Muscle of arm (tissue), 12 donors: Measurements from ENCODE around the gene MEIS2. TPM values are rescaled to one million over a fixed set of nuclear protein-coding genes. Genes with fewer than 3 reads are reported as not detected.

ENCODE experiments used
- DNase-seq: peaks from one replicate; pipeline ENCODE4 v3.0.0-alpha.2; 2013
- polyA plus RNA-seq, 12 donors: library from polyadenylated mRNA; unstranded; fragments of 120-200 nt; gene quantifications; one replicate each; pipeline ENCODE4 v1.2.1, GENCODE V29; 2013; ENCODE audit not compliant: insufficient read length in 12 of 12

The MEIS2 gene
- polyA plus RNA-seq, 12 donors, result 4.3 to 48.6 (median 7.6) TPM; not detected in 1

DNA sequence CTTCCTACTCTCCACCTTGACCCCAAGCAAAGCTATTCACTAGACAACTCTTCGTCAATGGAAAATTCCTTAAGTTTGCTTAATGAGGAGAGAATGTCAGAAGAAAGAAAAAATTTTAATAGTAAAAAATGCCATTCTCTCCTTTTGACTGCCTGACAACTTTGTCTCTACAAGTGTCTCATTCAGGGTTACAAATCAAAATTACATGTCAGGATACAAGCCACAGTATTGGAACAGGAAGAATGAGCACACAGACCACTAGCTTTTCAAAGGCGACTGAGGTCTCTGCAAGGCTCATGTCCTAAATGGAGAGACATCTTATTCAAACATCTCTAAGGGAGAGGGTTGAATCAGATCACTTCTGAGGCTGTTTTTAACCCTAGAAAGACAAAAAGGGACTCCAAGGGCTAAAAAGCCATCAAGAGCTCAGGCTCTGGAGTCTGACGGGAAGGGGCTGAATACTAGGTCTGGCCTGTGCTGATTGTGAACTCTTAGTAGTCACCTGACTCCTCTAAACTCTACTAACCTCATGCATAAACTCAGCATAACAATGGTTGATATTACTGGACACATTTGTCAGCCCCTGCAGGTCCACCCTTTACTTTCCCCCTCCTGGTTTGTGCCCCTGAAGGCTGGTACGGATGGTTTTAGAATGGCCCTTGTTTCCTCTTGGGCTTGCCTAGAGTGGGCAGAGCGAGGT is 12.8 kb upstream of the MEIS2 start:
- no peak for DNase-seq

DNA sequence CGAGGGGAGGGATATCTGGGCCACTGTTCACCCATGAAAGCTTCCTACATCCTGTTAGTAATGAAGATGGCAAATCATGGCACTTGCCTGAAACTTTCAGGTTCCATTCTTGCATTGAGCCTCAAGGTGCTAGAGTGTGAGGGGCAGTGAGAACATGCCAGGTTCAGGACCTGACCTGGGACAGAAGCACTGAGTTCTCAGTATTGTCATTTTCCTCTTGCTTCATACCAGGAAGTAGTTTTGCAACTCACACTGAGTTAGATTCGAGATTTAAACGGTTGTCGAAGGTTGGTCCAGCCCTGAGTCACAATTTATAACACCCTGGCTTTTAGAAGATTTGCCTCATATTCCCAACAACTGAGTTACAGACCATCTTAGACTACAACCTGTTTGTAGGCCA is 11.8 kb upstream of the MEIS2 start:
- DNase-seq, result no peak

DNA sequence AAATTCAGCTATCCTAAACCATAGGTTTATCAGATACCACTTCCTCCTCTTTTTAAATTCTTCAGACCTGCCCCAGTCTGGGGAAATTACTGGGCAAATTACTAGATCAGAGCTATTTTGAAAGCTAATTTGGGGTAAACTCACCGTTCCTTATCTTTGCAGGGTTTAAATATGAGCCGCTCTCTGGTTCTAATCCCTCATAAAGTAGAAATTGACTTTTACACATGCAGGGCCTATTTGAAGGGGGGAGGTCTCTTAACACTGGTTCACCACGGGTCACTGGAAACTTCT is 11.0 kb upstream of the MEIS2 start:
- no peak for DNase-seq

DNA sequence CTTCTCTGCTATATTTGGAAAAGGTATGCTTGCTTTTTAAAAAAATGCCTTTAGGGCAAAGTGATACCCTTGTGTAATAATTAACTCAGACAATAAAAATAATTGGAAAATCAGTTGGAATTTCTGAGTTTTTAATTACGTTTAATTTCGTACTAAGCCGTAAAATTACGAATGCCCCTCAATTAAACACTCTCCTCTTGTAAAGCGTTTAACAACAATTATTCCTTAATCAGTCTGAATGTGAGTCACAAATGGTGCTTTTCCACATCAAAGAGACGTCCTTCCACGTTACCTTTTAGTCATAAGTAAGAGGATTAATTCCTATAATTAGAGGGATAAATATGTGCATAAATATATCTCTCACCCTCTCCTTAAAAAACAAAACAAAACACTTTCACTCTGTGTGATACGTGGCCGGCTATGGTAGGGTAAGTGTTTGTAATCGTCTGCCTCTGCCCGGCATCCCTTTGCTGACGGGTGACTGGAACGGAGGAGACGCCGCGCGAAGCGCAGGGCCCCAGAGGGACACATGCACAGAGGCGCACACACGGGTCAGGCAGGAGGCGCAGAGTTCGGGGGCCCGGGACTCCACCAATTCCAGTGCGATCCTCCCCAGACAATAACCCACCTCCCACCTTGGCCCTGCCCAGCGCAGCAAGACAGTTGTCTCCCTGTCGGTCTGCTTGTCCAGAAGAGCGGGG is 9.7 kb upstream of the MEIS2 start:
- no peak for DNase-seq

DNA sequence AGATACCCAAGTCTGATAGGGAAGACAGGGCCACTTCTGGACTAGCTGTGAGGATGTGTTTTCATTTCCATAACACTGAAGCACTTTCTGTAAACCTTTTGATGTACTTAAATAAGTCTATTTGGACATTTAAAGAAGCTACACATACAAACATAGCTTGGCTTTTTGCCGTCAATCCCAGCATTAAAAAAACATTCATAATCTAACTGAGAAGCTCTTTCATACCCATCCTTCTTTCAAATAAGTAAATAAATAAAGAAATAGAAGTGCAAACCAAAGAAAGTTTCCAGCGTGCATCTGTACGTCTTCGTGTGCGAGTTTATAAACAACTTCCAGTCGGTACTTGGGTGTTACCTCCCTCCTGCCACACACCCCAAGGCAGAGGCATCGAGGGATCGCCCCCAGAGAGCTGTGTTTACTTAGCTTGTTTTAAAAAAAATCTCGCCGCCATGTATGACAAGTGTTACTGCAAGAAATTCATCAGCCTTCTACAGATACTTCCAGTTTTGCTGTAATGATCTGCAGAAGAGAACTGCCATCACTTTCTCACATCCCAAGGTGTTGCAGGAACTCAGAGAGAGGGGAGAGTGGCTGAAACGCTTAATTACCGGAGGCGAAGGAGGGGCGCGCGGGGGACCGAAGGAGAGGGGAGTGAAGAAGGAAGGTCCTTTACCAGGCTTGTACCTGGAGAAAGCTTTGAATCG is 9.0 kb upstream of the MEIS2 start:
- DNase-seq, result no peak

DNA sequence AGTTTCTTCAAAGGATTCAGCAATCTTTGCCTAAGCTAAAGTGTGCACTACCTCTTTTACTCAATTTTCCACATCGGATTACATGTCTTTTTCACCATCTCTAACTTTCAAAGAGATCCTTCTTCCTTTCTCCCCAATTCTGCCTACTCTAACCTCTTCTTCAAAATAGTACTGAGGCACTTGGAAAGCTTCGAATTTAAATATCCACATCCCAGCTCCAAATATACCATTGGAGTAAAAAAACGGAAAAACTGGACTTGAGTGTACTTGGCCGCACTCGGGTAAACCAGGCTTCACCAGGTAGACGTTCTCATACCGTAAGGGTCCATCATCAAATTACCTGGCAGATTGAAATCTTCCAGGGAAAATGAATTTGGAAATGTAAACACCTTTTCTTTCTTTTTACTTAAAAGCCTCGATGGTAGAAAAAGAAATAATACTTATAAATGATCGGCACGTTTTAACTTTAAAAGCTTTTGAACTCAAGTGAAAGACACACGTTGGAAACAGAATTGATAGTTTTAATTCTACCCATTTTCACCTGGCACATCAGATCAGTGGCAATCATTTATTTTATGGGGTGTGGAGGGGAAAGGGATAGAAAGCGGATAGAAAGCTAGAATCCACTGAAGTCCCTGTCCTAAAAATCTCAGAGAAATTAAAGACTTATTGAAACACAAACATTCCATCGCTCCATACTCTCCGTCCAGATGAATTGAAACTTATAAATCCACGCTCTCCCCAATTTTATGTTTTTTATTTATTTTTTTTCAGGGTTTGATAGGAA is 8.2 kb upstream of the MEIS2 start:
- DNase-seq, result no peak

GRCh38 chr15:37107744-37108380 is 7.5 kb upstream of the MEIS2 start:
- no peak for DNase-seq

- no peak for DNase-seq
These were observed 6.9 kb upstream of the MEIS2 start for GRCh38 chr15:37107071-37107743.

DNA sequence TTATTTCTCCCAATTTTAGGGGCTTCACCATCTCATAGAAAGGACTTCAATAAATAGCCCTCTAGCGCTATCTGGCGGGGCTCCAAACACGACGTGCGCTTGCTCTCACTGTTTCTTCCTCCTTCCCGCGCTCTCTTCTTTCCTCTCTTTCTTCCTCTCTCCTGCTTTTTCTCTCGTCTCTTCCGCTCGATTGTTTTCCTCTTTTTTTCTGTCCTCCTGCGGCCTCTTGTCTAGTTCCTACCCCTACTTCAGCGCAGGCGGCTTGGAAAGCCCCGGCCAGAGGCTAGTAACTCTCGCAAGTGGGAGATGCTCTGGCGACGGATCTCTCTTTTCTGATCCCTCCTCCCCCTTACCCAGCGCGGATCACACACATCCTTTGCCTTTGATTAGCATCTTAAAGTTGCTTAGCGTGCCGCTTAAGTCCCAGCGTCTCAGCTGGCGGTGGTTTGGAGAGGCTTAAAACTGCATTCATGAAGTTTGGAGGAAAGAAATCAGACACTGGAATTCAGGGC is 6.2 kb upstream of the MEIS2 start:
- peak; percentile 69 for DNase-seq

DNA sequence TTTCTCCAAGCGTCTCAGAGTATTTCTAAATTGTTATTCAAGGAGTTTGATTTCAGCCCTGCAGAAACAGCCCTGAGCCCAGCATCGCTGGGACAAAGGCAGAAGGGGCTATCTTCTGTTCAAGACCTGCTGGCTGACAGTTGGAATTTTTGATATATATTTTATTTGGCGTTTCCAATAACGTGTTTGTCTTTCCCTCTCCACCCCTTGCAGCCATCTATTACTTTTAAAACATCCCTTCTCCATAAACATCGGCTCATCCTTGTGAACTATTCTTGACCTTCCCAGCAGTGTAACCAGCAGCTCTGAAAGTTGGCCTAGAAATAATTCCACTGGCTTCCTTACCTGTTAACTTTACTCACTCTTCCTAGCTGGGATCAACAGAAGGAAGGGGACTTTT is 5.5 kb upstream of the MEIS2 start:
- DNase-seq, result no peak

DNA sequence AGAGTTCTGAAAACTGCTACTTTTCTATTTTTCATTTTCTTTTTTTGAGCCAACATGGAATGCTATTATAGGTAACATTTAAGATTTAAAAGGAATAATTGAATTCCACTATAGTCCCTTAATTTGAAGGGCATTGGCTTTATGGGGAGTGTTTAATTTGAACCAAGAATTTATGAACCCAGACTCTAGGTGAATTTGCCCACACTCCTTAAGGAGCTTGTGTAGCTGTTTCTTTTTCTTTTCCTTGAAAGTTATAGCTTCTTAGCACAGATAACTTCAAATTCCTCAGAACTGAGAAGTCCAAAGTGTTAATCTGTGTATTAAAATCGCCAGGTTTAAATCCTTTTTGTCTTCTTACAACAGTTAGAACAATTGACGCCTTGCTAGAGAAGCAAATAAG is 4.7 kb upstream of the MEIS2 start:
- no peak for DNase-seq

DNA sequence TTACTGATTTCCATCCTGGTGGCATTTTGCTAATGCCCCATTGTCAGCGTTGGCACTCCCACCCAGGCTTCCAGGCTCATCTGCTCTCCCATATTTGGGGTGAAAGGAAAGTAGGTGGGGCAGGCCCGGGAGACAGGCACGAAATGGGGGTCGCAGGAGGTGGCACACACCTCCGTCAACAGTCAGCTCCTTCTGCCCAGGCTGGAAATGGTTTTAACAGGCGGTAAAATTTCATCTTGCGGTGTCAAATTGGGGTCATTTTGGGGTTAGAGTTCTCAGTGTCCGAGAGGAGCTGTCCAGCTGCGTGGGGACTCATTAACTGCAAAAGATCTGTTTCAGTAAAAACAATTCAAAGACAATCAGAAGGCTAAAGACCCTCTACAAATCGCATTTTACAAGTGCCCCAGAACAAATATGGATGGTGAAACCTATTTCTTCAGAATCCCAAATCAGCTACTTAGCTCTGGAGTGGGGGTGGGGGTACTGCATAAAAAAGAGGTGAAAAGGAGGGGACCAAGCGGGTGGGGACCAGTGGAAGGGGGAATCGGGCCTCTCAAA is 4.2 kb upstream of the MEIS2 start:
- no peak for DNase-seq

DNA sequence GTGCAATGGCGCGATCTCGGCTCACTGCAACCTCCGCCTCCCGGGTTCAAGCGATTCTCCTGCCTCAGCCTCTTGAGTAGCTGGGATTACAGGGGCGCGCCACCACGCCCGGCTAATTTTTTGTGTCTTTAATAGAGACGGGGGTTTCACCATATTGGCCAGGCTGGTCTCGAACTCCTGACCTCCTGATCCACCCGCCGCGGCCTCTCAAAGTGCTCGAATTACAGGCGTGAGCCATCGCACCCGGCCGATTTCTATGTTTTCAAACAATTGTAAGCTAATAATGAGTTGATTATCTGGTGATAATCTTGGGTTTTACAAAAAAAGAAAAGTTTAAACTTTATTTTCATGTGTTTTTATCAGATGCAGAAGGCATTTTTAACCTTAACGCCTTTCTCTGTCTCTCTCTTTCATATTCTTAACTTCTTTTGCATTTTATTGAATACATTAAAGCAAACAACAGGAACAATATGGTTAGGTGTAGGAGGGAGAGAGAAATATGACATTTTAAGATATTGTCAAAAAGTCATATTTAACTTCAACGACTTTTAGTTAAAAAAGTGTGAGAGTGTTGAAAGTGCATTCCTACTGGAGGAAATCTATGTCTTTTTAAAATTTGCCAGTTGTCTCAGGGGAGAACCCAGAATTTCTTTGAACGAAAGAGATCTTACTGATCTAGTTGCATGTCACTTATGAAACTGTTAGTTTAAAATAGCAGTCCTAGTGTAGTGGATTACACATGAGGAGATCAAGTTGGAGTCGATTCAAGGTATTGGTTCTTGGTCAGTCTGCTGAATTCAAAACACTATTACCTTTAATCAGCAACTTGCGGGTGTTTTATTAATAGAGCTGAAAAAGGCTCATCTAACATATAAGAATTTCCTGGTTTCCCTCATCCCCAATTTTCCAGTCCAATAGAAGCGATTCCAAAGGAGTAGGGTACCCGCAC is 3.4 kb upstream of the MEIS2 start:
- no peak for DNase-seq

DNA sequence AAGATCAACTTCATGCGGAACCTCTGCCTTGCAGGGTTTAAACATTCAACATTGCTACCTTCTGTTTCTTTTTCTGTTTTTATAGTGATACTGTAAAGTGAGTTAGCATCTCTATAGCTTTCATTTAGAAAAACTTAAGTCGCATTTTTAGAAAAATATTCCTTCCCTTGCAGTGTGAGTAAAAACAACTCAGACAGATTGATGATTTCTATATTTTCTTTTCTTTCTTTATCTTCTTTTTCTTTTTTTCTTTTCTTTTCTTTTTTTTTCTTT is 2.8 kb upstream of the MEIS2 start:
- no peak for DNase-seq

DNA sequence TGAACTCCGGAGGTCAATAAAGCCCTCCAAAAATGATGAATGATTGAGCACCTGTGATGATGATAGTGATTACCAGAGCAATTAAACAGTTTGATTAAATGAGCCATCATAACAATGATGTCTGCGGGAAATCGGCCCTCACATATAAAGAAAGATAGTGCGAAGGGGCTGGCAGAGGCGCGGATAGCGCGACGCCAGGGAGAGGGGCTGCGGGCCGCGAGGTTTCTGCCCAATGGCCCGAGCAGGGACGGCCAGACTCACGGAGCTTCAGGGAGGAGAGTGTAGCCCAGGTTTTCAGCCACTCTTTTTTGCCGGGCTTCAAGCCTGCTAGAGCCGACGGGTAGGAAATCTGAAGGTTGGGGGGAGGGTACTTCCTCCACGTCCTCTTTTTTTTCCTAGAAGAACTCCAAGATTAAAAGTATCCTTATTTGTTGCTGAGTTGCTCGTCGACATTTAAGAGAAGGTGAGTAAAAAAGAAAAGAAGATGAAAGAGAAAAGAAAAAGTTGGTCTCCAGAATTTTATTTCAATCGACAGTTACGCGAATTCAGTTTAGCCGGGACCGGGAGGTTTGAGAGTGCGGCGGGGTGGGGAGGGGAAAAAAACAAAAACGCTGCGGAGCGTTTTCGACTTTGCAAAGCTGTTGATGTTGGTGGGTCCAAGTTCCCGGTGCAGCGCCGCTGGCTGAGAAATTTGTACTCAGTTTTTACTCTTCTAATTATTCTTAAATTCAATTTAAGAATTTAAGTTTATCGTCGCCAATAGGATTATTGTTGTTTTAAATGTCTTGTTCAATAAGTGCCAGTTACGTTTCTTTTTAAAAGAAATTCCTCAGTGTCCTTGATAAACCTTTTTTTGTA is 2.2 kb upstream of the MEIS2 start:
- no peak for DNase-seq

- peak; percentile 80 for DNase-seq
These were observed 1.6 kb upstream of the MEIS2 start for GRCh38 chr15:37101980-37102304.

GRCh38 chr15:37100966-37101215 is 542 bp upstream of the MEIS2 start:
- no peak for DNase-seq

DNA sequence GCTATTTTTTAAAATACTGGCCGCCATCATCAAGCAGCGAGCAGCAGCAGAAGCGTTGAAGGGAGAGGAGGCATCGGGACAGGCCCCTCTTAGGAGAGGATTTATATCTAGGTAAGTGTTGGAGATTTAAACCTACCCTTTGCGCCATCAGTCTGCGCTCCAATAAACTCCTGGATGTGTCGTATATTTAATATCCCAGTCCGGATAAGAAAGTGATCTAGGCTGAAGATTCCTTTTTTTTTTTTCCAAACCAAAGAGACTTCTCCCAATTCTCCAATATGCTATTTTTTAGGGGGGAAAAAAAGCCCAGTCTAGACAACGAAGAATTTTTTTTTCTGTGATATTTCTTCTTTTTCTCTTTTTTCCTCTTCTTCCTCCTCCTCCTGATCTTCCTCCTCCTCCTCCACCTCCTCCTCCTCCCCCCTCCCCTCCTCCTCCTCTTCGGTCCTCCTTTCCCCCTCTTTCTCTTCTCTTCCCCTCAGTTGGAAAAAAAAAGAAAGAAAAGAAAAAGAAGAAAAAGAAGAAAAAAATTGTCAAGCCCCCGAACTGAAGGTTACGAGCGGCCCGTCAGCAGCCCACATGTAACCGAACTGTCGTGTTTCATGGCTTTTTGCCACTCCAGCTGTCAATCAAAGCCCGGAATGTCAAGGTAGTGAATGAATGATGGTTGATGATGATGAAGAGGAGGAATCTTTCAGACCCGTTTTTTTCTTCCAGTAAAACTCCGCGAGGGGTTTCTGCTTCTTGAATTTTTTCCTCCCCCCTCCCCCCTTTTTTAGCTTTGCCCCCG is 835 bp downstream of the MEIS2 start:
- DNase-seq, result no peak
